A549 (cell line): ENCODE measurements around the gene ANAPC15. TPM values are rescaled to one million over a fixed set of nuclear protein-coding genes. Genes with fewer than 3 reads are reported as not detected.

Source experiments
- ATAC-seq, 2 experiments: fragments of 200-7000 bp in 1 of 2; fragments of >200 bp in 1 of 2; cut with Nextera tagmentation in 1 of 2; cut with Tn5 transposase in 1 of 2; 3 replicates each; pipeline versions ENCODE4 v1.8.0 to v1.9.1; 2018 to 2020; ENCODE audit warnings: mild to moderate bottlenecking in 1 of 2, moderate library complexity in 1 of 2
- CTCF ChIA-PET: fragments of 300-600 bp; sonication (Branson Sonifier 250); formaldehyde crosslinking; extraction: SDS; loops from one replicate; lab custom pipeline; 2021; ENCODE audit warnings: antibody characterized with exemption, inconsistent platforms; lab: Yijun Ruan, JAX
- POLR2A ChIA-PET: fragments of 350-600 bp; formaldehyde crosslinking; extraction: SDS; loops from one replicate; lab custom pipeline; 2021; ENCODE audit warnings: antibody characterized with exemption, inconsistent platforms; lab: Yijun Ruan, JAX
- DNase-seq, 2 experiments: peaks; one replicate each; pipeline versions ENCODE4 v3.0.0 to v3.0.0-alpha.2; 2011 to 2016; ENCODE audit warnings: low read depth in 1 of 2, low spot score in 1 of 2
- FAIRE-seq: peaks from 2 replicates; lab custom pipeline; 2011; peaks lifted over from hg19 to GRCh38; lab: Jason Lieb, UNC
- H3K27ac ChIP-seq, 2 experiments: fragments of >200 bp; sonication (Bioruptor Twin); formaldehyde crosslinking; 3 replicates each; pipeline ENCODE4 v1.5.1; 2016 to 2017
- H3K4me1 ChIP-seq: fragments of >200 bp; sonication (Bioruptor Twin); formaldehyde crosslinking; 3 replicates; pipeline ENCODE4 v1.6.1; 2016
- H3K4me2 ChIP-seq: fragments of >200 bp; sonication (Bioruptor Twin); formaldehyde crosslinking; 3 replicates; pipeline ENCODE4 v1.6.1; 2016
- H3K4me3 ChIP-seq: fragments of >200 bp; sonication (Bioruptor Twin); formaldehyde crosslinking; 3 replicates; pipeline ENCODE4 v1.5.1; 2016
- H3K9me3 ChIP-seq: fragments of >200 bp; sonication (Bioruptor Twin); formaldehyde crosslinking; 3 replicates; pipeline ENCODE4 v1.6.1; 2016
- BCL3 ChIP-seq: fragments of >200 bp; sonication (Bioruptor Twin); formaldehyde crosslinking; IDR thresholded peaks from 3 replicates; pipeline ENCODE4 v1.6.1; 2016
- CBX8 ChIP-seq: fragments of 200-600 bp; sonication (generic); IDR thresholded peaks from 2 replicates; pipeline ENCODE4 v1.6.1; 2016
- CHD2 ChIP-seq: fragments of 150-350 bp; IDR thresholded peaks from 2 replicates; pipeline ENCODE4 v1.6.1; 2014; ENCODE audit warnings: low read length; ENCODE audit not compliant: partially characterized antibody
- CTCF ChIP-seq: fragments of >200 bp; sonication (Bioruptor Twin); formaldehyde crosslinking; IDR thresholded peaks from 3 replicates; pipeline ENCODE4 v1.5.1; 2016
- E2F6 ChIP-seq: IDR thresholded peaks from 2 replicates; pipeline ENCODE4 v1.6.1; 2012; ENCODE audit warnings: low read depth, borderline replicate concordance
- EHMT2 ChIP-seq: fragments of 200-600 bp; sonication (generic); IDR thresholded peaks from 2 replicates; pipeline ENCODE4 v1.6.1; 2016; ENCODE audit warnings: antibody characterized with exemption, low read depth, mild to moderate bottlenecking, moderate library complexity
- ESRRA ChIP-seq: fragments of 150-350 bp; IDR thresholded peaks from 2 replicates; pipeline ENCODE4 v1.6.1; 2014; ENCODE audit warnings: mild to moderate bottlenecking, low read length, borderline replicate concordance
- FOSB ChIP-seq: fragments of 250-450 bp; sonication (Bioruptor Pico); IDR thresholded peaks from 2 replicates; pipeline ENCODE4 v1.5.0; 2020; ENCODE audit warnings: mild to moderate bottlenecking, moderate library complexity
- FOSL2 ChIP-seq, 2 experiments: fragments of 450-650 bp in 1 of 2; fragments of >200 bp in 1 of 2; sonication (Bioruptor Twin) in 1 of 2; formaldehyde crosslinking; IDR thresholded peaks; 2 replicates each; pipeline versions ENCODE4 v1.5.0 to v1.6.1; 2016 to 2020; ENCODE audit warnings: mild to moderate bottlenecking in 1 of 2, moderate library complexity in 1 of 2
- GATA3 ChIP-seq: IDR thresholded peaks from 2 replicates; pipeline ENCODE4 v1.6.1; 2012; ENCODE audit warnings: borderline replicate concordance
- HDAC2 ChIP-seq: fragments of 200-600 bp; sonication (generic); IDR thresholded peaks from 2 replicates; pipeline ENCODE4 v1.6.1; 2016
- HES2 ChIP-seq: fragments of >200 bp; sonication (Bioruptor Twin); formaldehyde crosslinking; IDR thresholded peaks from 2 replicates; pipeline ENCODE4 v1.6.1; 2016
- HEYL ChIP-seq: fragments of 250-450 bp; sonication (Bioruptor Pico); IDR thresholded peaks from 2 replicates; pipeline ENCODE4 v1.8.0; 2021; ENCODE audit warnings: mild to moderate bottlenecking, moderate library complexity
- HOXA7 ChIP-seq: fragments of 250-450 bp; sonication (Bioruptor Pico); IDR thresholded peaks from 2 replicates; pipeline ENCODE4 v1.5.0; 2020; ENCODE audit warnings: mild to moderate bottlenecking, moderate library complexity
- JUN ChIP-seq, 2 experiments: fragments of >200 bp; sonication (Bioruptor Twin); formaldehyde crosslinking; IDR thresholded peaks; 2 replicates in 1 of 2; 3 replicates in 1 of 2; pipeline ENCODE4 v1.6.1; 2016 to 2017
- KDM1A ChIP-seq: fragments of 200-600 bp; sonication (generic); IDR thresholded peaks from 2 replicates; pipeline ENCODE4 v1.6.1; 2016; ENCODE audit warnings: low read depth, mild to moderate bottlenecking
- KDM5A ChIP-seq: fragments of 200-600 bp; sonication (generic); IDR thresholded peaks from 2 replicates; pipeline ENCODE4 v1.6.1; 2016; ENCODE audit warnings: antibody characterized with exemption, mild to moderate bottlenecking
- MAX ChIP-seq: IDR thresholded peaks from 2 replicates; pipeline ENCODE4 v1.6.1; 2012
- MYC ChIP-seq: IDR thresholded peaks from 2 replicates; pipeline ENCODE4 v1.6.1; 2012; ENCODE audit warnings: mild to moderate bottlenecking, inconsistent platforms, low read length, improper control_type of control experiment, borderline replicate concordance
- NFE2L2 ChIP-seq: fragments of 150-350 bp; conservative IDR thresholded peaks from 2 replicates; pipeline ENCODE4 v1.6.1; 2014; ENCODE audit warnings: low read length
- NR3C1 ChIP-seq: fragments of >200 bp; sonication (Bioruptor Twin); formaldehyde crosslinking; IDR thresholded peaks from 3 replicates; pipeline ENCODE4 v1.6.1; 2017
- PBX3 ChIP-seq: IDR thresholded peaks from 2 replicates; pipeline ENCODE4 v1.6.1; 2012
- POLR2AphosphoS2 ChIP-seq: conservative IDR thresholded peaks from 2 replicates; pipeline ENCODE4 v1.6.1; 2012; ENCODE audit warnings: low read length, improper control_type of control experiment, inconsistent platforms
- RAD21 ChIP-seq, 2 experiments: fragments of >200 bp in 1 of 2; sonication (Bioruptor Twin) in 1 of 2; formaldehyde crosslinking in 1 of 2; IDR thresholded peaks in 1 of 2; conservative IDR thresholded peaks in 1 of 2; 2 replicates in 1 of 2; 3 replicates in 1 of 2; pipeline ENCODE4 v1.6.1; 2012 to 2018; ENCODE audit warnings: inconsistent platforms in 1 of 2
- RARB ChIP-seq: fragments of 250-450 bp; sonication (Bioruptor Pico); IDR thresholded peaks from 2 replicates; pipeline ENCODE4 v1.8.0; 2021; ENCODE audit warnings: mild to moderate bottlenecking, moderate library complexity
- RNF2 ChIP-seq: fragments of 200-600 bp; sonication (generic); IDR thresholded peaks from 2 replicates; pipeline ENCODE4 v1.6.1; 2016; ENCODE audit warnings: low read depth, mild to moderate bottlenecking, antibody characterized with exemption, moderate library complexity, borderline replicate concordance
- USF2 ChIP-seq: fragments of 450-650 bp; IDR thresholded peaks from 2 replicates; pipeline ENCODE4 v1.6.1; 2014; ENCODE audit warnings: antibody characterized with exemption
- ZFP36 ChIP-seq: fragments of 450-650 bp; IDR thresholded peaks from 2 replicates; pipeline ENCODE4 v1.6.1; 2014; ENCODE audit warnings: borderline replicate concordance; ENCODE audit not compliant: partially characterized antibody
- ZSCAN20 ChIP-seq: fragments of 250-450 bp; sonication (Bioruptor Pico); IDR thresholded peaks from 2 replicates; pipeline ENCODE4 v1.8.0; 2022; ENCODE audit warnings: mild to moderate bottlenecking, moderate library complexity
- WGBS: methylation state at CpG from one replicate; pipeline ENCODE4 v1.1.6; 2017; ENCODE audit errors: missing lambda C conversion rate; 5-methylcytosine and 5-hydroxymethylcytosine counted together
- polyA plus RNA-seq, 4 experiments: library from polyadenylated mRNA; depleted of rRNA in 3 of 4; stranded (reverse); fragments of >200 nt; fragmentation: RNase III in 1 of 4; extraction: RNeasy Plus Mini Kit Qiagen cat#74134 plus additional on column Dnase treatment in 1 of 4; gene quantifications; 2 replicates in 3 of 4; 3 replicates in 1 of 4; pipeline ENCODE4 v1.2.3, GENCODE V29; 2011 to 2017

ANAPC15 gene
- polyA plus RNA-seq, 2 of the 4 experiments (the other 2 are of a cell fraction) = 88.2 to 96.2 TPM

- WGBS = 87% methylated on average over 11 of the region's 11 CpGs
- Histone ChIP-seq H3K27ac (peak overlapping the region; percentile 73 to 93), H3K4me2 (peak overlapping the region; percentile 66), H3K4me3 (0 out of 3 replicates have a peak overlapping the region, but pooled peaks have one; percentile 15)
- no peak for FAIRE-seq
- no peak for TF ChIP-seq NR3C1
- no peak for TF ChIP-seq MYC
- no peak for TF ChIP-seq USF2
- TF ChIP-seq RAD21 (conservative IDR thresholded peaks at IDR 0.05 in 1 of 2, IDR thresholded peaks at IDR 0.05 in 1 of 2) = no peak
- TF ChIP-seq CHD2 = no peak
- TF ChIP-seq ZFP36 = no peak
- TF ChIP-seq HEYL (CRISPR knock-in tag) = no peak
- no peak for TF ChIP-seq GATA3
- TF ChIP-seq, all 56 proteins: peak for 0
- Histone ChIP-seq H3K4me1 (peaks cover 14% of the 10 kb centered on the region), H3K9me3 (no peaks in the 10 kb centered on the region)
- no peak for ATAC-seq
- DNase-seq = no peak
- CTCF ChIA-PET = interaction anchor here (1.0 to 1.9 kb wide), 3 partner anchors 18 to 79 kb away, joined by 3 to 8 read pairs (median 5); no protein-coding TSS in a partner anchor
- POLR2A ChIA-PET = interaction anchor here (3.3 kb wide), 1 partner anchor 9 kb away, joined by 20 read pairs; the partner anchor contains the start of gene ANAPC15
Observed at GRCh38 chr11:72103754-72104167, 8.7 kb downstream of the ANAPC15 start.

- 15% methylated on average over 28 of the region's 64 CpGs for WGBS
- Histone ChIP-seq H3K27ac (peak within 1 kb of the TSS; percentile 93 to 94), H3K4me3 (peak within 1 kb of the TSS; percentile 94), H3K9me3 (no peaks in the 10 kb centered on the region), H3K4me2 (peak within 1 kb of the TSS; percentile 83), H3K4me1 (peaks cover 14% of the 10 kb centered on the region)
- peak; percentile 90 to 99 for DNase-seq
- ChIA-PET CTCF (interaction anchor here (0.6 to 14.0 kb wide), 8 partner anchors 13 to 84 kb away, joined by 3 to 354 read pairs (median 6); no protein-coding TSS in a partner anchor), POLR2A (interaction anchor here (0.6 to 3.3 kb wide), 2 partner anchors 8 to 9 kb away, joined by 3 to 20 read pairs; partner anchors contain the start of gene ANAPC15)
- FAIRE-seq = no peak
- peak; percentile 87 to 96 for ATAC-seq
- TF ChIP-seq NFE2L2 = no peak
- TF ChIP-seq FOSB (CRISPR knock-in tag) = no peak
- no peak for TF ChIP-seq CTCF
- peak; percentile 76 for TF ChIP-seq MAX
- TF ChIP-seq RNF2 = no peak
- TF ChIP-seq NR3C1 = no peak
- TF ChIP-seq POLR2AphosphoS2 = no peak
- peak; percentile 39; the same call in 1 of the 2 replicates for TF ChIP-seq ZSCAN20 (CRISPR knock-in tag)
- peak; percentile 46; the same call in 1 of the 2 replicates for TF ChIP-seq KDM5A
- no peak for TF ChIP-seq FOSL2 (IDR thresholded peaks at IDR 0.05)
- TF ChIP-seq FOSL2 (CRISPR knock-in tag; IDR thresholded peaks at IDR 0.05) = no peak
- 0 out of 2 replicates have a peak, but pooled peaks have one; percentile 45 for TF ChIP-seq HOXA7
- TF ChIP-seq HDAC2 = no peak
- peak; percentile 68; the same call in 1 of the 3 replicates for TF ChIP-seq BCL3
- TF ChIP-seq MYC = no peak
- no peak for TF ChIP-seq CBX8
- TF ChIP-seq ESRRA = no peak
- no peak; the same call in 1 of the 2 replicates for TF ChIP-seq PBX3
- TF ChIP-seq JUN (IDR thresholded peaks at IDR 0.05) = peak; percentile 72 to 98
- no peak for TF ChIP-seq EHMT2
- TF ChIP-seq GATA3 = no peak
- TF ChIP-seq RARB (CRISPR knock-in tag) = no peak
- TF ChIP-seq KDM1A = no peak
- TF ChIP-seq E2F6 = peak; percentile 43; the same call in 1 of the 2 replicates
- 0 out of 2 replicates have a peak, but pooled peaks have one; percentile 49 for TF ChIP-seq HEYL (CRISPR knock-in tag)
- no peak for TF ChIP-seq HES2
Observed at GRCh38 chr11:72102946-72103753, 9.3 kb downstream of the ANAPC15 start, which contains the start of gene LAMTOR1. Gene LAMTOR1 (minus strand): TSS chr11:72103297. CDS start chr11:72103224, 73 bp downstream.
